Epithelial cell of esophagus (primary cell): ENCODE measurements around the gene PIK3R1.

ENCODE experiments used
- DNase-seq: peaks from one replicate; pipeline ENCODE4 v3.0.0; 2010; ENCODE audit warnings: low read depth
- H3K4me3 ChIP-seq: 2 replicates; pipeline ENCODE4 v1.5.1; 2011; ENCODE audit warnings: mild to moderate bottlenecking, low read length, control low read depth
- CTCF ChIP-seq: IDR thresholded peaks from 2 replicates; pipeline ENCODE4 v1.5.1; 2011; ENCODE audit warnings: low read depth, mild to moderate bottlenecking, low read length, control low read depth, inconsistent platforms; ENCODE audit not compliant: insufficient read depth; ENCODE audit errors: missing control alignments

PIK3R1 gene

GRCh38 chr5:68276740-68277139 is 61.2 kb downstream of the PIK3R1 start:
- H3K4me3 ChIP-seq: no peak overlapping the region
- DNase-seq: no peak
- no peak for TF ChIP-seq CTCF

- H3K4me3 ChIP-seq: no peak overlapping the region
- DNase-seq: peak; percentile 92
- no peak for TF ChIP-seq CTCF
Observed at GRCh38 chr5:68277431-68277830, 61.9 kb downstream of the PIK3R1 start.

GRCh38 chr5:68279984-68280383 is 64.4 kb downstream of the PIK3R1 start:
- TF ChIP-seq CTCF: no peak
- H3K4me3 ChIP-seq: no peak overlapping the region
- DNase-seq: no peak

GRCh38 chr5:68282001-68282400 is 66.4 kb downstream of the PIK3R1 start:
- no peak for DNase-seq
- no peak for TF ChIP-seq CTCF
- no peak overlapping the region for H3K4me3 ChIP-seq

GRCh38 chr5:68283766-68284165 is 68.2 kb downstream of the PIK3R1 start:
- no peak for TF ChIP-seq CTCF
- no peak overlapping the region for H3K4me3 ChIP-seq
- DNase-seq: no peak

GRCh38 chr5:68285075-68285840 is 69.7 kb downstream of the PIK3R1 start:
- H3K4me3 ChIP-seq: no peak overlapping the region
- no peak for TF ChIP-seq CTCF
- no peak for DNase-seq
